ENCODE data around the gene A2M. TPM values are rescaled to one million over a fixed set of nuclear protein-coding genes. Genes with fewer than 3 reads are reported as not detected.

The A2M gene
- total RNA-seq, 1 donor, result not detected

DNA sequence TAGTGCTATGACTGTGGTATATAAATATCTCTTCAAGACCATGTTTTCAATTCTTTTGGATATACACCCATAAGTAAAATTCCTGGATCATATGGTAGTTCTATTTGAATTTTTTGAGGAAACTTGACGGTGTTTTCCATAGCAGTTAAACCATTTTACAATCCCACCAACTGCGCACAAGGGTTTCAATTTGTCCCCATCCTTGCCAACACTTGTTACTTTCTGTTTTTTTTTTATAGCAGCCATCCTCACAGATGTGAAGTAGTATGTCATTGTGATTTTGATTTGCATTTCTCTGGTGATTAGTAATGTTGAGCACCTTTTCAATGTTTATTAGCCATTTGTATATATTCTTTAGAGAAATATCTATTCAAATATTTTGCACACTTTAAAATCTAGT lies 14.5 kb upstream of the A2M start:
- Histone ChIP-seq H3K4me3 (ENCODE audit: low read length) (no peak overlapping the region), H3K4me1 (ENCODE audit: insufficient read depth, low read length) (no peaks in the 10 kb centered on the region), H3K27me3 (ENCODE audit: insufficient read depth, low read length) (no peaks in the 10 kb centered on the region), H3K9me3 (ENCODE audit: low read depth, low read length) (no peaks in the 10 kb centered on the region)

DNA sequence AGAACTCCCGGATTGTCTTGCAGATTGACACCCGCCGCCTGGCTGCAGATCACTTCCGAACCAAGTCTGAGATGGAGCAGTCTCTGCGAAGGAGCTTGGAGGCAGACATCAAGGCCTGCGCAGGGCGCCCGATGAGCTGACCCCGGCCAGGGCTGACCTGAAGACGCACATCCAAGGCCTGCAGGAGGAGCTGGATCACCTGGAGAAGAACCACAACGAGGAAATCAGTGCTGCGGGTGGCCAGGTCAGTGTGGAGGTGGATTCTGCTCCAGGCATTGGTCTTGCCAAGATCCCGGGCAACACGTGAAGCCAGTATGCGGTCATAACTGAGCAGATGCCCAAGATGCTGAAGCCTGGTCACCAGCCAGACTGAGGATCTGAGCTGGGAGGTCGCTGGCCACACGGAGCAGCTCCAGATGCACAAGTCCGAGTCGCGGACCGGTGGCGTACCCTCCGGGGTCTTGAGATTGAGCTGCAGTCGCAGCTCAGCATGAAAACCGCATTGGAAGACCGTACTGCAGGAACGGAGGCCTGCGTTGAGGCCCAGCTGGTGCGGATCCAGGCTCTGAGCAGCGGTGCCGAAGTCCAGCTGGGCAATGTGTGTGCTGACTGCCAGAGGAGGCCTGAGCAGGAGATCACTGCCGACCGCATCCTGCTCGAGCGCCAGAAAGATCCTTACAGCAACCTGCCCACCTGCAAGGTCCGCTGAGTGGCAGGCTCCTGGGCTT lies 12.4 kb upstream of the A2M start:
- Histone ChIP-seq H3K4me1 (ENCODE audit: insufficient read depth, low read length) (no peaks in the 10 kb centered on the region), H3K4me3 (ENCODE audit: low read length) (no peak overlapping the region), H3K27me3 (ENCODE audit: insufficient read depth, low read length) (no peaks in the 10 kb centered on the region), H3K9me3 (ENCODE audit: low read depth, low read length) (no peaks in the 10 kb centered on the region)

DNA sequence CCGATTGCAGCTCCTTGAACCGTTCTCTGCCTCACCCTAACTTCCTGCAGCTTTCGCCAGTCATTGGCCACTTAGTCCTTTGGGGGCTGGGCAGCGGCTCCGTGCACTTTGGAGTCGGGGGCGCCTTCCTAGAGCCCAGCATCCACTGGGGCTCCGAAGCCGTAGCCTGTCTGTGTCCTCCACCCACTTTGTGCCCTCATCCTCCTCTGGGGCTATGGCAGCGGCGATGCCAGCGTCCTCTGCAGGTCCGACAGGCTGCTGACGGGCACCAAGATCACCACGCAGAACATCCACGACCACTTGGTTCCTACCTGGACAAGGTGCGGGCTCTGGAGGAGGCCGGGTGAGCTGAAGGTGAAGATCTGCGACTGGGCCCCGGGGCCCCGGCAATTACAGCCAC lies 11.8 kb upstream of the A2M start:
- Histone ChIP-seq H3K27me3 (ENCODE audit: insufficient read depth, low read length) (no peaks in the 10 kb centered on the region), H3K4me1 (ENCODE audit: insufficient read depth, low read length) (no peaks in the 10 kb centered on the region), H3K4me3 (ENCODE audit: low read length) (no peak overlapping the region), H3K9me3 (ENCODE audit: low read depth, low read length) (no peaks in the 10 kb centered on the region)

DNA sequence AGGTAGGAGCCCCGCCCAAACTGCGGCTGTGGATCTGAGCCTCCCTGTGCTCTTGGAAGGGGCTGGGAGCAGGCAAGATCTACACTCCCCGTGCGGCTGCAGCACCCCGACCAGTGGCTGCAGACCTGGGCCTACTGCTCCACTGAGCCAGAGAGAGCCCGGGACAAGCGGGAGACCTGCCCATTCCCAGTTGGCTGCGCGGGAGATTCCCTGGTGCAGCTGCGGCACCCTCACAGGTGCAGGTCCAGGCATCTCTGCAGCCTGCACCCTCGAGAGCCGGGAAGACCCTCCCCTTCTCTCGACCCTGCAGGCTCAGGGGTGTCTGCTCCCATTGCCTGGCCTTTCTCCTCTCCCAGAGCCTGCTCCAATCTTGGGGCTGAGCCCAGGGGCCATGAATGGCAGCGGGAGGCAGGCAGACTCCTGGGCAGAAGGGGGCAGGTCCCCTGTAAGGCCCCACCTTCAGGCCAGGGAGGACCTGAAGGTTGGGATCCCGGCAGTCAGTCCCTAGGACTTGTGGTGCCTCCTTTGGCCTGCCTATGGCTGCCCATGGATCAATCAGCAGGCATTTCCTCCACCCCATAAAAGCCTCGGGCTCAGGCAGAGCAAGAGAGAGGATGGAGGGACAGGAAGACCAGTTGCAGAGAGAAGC lies 8.8 kb upstream of the A2M start:
- no peaks in the 10 kb centered on the region for H3K4me1 ChIP-seq (ENCODE audit: insufficient read depth, low read length)
- H3K27me3 ChIP-seq (ENCODE audit: insufficient read depth, low read length), result no peaks in the 10 kb centered on the region
- no peaks in the 10 kb centered on the region for H3K9me3 ChIP-seq (ENCODE audit: low read depth, low read length)
- H3K4me3 ChIP-seq (ENCODE audit: low read length), result no peak overlapping the region

DNA sequence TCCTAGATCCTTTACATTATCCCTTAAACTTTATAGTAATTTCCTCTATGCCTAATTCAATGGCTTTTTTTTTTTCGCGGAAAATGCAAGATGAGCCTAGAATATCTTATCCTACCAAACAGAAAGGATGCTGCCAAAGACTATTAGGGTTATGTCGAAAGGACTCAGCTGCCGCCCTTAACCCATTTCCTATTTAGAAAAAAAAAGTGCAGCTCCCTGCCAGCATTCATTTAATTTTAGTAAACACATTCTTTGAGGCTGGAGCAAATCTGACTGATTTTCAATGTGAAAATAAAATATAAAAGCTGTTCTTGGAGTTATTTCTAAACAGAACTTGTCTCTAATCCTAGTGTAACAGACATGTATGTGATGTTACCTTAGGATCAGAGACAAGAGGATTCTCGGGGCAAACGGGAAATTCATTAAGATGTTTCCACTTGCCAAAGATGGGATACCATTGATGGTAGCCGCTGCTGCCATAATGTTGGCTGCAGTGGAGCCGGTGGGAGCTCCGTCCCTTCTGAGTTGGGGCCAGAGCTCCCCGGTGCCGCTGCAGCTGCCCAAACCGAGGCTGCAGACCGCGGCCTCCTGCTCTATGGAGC lies 8.2 kb upstream of the A2M start:
- Histone ChIP-seq H3K9me3 (ENCODE audit: low read depth, low read length) (no peaks in the 10 kb centered on the region), H3K4me3 (ENCODE audit: low read length) (no peak overlapping the region), H3K4me1 (ENCODE audit: insufficient read depth, low read length) (peaks cover 1% of the 10 kb centered on the region), H3K27me3 (ENCODE audit: insufficient read depth, low read length) (no peaks in the 10 kb centered on the region)

DNA sequence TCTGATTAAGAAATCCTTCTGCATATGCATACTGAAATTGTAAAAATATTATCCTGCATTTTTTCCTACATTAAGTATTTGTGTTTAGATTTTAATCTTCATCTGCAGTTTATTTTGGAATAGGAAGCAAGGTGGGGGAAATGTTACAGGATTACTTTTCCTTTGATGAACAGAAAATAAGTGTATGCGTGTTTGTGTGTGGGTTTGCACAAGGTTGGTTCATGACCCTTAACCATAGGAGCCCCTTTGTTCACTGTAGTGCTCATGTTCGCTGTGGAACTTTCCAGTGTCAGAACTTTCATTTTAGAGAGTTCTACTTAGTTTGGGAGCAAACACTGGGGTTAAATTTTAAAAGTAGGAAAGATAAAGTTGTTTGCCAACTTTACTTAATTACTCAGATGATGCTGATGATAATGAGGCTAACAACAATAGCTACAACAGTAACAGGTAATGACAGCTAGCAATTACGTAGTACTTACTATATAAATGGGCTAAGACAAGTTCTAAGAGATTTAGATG lies 6.4 kb upstream of the A2M start:
- no peak overlapping the region for H3K4me3 ChIP-seq (ENCODE audit: low read length)
- no peaks in the 10 kb centered on the region for H3K27me3 ChIP-seq (ENCODE audit: insufficient read depth, low read length)
- H3K4me1 ChIP-seq (ENCODE audit: insufficient read depth, low read length), result peaks cover 12% of the 10 kb centered on the region
- H3K9me3 ChIP-seq (ENCODE audit: low read depth, low read length), result no peaks in the 10 kb centered on the region

DNA sequence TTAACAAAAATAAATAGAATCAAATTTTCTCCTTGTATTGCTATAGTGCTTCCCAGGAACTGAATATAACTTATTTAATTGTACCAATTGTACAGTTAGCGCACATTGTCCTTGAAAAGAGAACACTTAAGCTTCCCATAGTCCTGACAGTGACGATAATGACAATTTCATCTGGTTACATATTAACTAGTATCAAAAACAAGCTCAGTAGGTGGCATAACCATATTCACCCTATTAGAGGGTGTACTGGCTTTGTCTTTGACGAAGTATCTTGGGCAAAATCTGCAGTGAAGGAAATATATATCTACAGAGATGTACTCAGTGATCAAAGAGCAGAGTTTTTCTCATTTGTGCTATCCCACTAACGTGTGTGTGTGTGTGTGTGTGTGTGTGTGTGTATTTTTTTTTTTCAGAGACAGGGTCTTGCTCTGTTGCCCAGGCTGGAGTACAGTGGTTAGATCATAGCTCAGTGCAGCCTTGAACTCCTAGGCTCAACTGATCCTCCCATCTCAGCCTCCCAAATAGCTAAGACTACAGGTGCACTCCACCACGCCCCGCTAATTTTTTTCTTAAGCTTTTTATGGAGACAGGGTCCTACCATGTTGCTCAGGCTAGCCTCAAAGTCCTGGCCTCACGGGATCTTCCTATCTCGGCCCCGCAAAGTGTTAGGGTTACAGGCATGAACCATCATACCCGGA lies 4.9 kb upstream of the A2M start:
- Histone ChIP-seq H3K4me1 (ENCODE audit: insufficient read depth, low read length) (peaks cover 27% of the 10 kb centered on the region), H3K9me3 (ENCODE audit: low read depth, low read length) (no peaks in the 10 kb centered on the region), H3K27me3 (ENCODE audit: insufficient read depth, low read length) (no peaks in the 10 kb centered on the region), H3K4me3 (ENCODE audit: low read length) (no peak overlapping the region)

DNA sequence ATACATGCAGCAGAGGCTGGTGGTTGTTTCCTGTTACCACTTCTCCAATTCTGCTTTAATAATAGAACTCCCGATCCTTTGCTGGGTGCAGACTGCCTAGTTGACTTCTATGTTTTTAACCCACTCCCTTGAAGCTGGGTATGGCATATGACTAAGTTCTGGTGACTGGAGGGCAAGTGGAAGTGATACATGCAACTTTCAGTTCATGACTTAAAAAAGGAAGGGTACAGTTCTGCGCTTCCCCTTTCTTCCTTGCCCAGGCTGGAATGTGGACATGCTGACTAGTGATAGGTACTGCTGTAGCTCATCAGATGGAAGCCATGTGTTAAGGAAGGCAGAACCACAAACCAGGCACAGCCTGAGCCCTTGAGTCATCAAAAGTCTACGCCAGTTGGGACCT lies 2.4 kb upstream of the A2M start:
- Histone ChIP-seq H3K9me3 (ENCODE audit: low read depth, low read length) (no peaks in the 10 kb centered on the region), H3K4me3 (ENCODE audit: low read length) (no peak overlapping the region), H3K4me1 (ENCODE audit: insufficient read depth, low read length) (peaks cover 30% of the 10 kb centered on the region), H3K27me3 (ENCODE audit: insufficient read depth, low read length) (no peaks in the 10 kb centered on the region)

DNA sequence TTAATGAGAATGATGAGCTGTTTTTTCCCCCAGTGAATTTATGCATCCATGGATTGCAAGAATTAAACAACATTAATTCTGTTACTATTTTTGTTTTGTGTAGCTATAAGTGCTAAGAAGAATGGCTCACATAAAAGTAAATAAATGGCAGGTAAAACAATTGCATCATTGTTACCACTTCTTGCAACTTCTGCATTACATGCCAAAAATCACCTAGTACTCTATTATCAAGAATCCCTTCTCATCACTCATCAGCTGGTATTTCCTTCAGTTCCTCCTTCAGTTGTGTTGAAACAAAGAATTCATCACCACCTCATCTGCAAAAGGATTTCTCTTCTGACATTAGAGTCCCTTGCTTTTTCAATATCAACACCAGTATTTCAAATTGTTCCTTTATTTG lies 773 bp downstream of the A2M start:
- Histone ChIP-seq H3K4me3 (ENCODE audit: low read length) (no peak overlapping the region), H3K4me1 (ENCODE audit: insufficient read depth, low read length) (peaks cover 30% of the 10 kb centered on the region)

DNA sequence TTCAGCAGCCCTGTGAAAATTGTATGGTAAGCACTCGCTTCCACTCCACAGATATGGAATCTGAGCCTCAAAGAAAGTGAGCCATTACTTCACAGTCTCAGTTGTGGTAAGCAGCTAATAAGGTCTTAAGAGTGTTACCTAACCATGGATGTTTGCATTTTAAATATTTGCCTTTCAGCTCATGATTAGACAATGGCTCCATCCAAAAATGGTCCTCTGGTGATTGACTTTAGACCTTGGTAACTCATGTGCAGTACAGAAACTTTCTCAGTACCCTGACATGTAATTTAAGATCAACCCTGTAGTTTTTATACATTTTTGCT lies 1.8 kb downstream of the A2M start:
- Histone ChIP-seq H3K27me3 (ENCODE audit: insufficient read depth, low read length) (no peaks in the 10 kb centered on the region), H3K4me1 (ENCODE audit: insufficient read depth, low read length) (peaks cover 30% of the 10 kb centered on the region), H3K4me3 (ENCODE audit: low read length) (no peak overlapping the region), H3K9me3 (ENCODE audit: low read depth, low read length) (no peaks in the 10 kb centered on the region)

More for the DNA sequence above, 773 bp downstream of the A2M start:
- Histone ChIP-seq H3K27me3 (ENCODE audit: insufficient read depth, low read length) (no peaks in the 10 kb centered on the region), H3K9me3 (ENCODE audit: low read depth, low read length) (no peaks in the 10 kb centered on the region)

DNA sequence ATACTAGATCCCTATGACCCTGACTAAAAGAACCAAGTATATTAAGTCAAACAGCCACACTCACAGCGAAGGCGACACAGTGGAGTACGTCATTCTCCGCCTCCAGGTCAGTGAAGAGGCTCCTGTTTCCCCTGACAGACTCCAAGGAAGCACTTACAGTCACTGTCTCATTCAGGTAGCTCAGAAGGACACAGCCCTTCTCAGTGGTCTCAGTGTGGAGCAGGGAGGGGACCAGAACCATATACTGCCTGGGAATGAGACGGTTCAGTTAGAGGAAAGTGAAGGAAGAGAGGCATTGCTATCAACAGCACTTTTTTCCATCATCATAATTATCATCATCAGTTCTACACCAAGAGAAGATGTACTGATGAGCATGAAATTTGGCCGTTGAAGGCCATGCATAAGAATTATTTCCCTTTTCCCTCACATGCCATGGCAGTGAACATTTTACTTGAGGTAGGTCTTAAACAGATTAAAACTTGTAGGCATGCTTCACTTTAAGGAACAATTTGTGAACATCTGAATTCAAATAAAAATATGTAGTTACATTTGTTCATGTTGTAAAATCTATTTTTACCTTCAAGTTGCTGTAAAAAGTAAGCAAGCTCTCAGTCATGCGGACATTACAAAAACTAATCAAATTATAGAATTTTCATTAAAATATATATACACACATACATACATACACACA lies 2.3 kb downstream of the A2M start:
- H3K4me3 ChIP-seq (ENCODE audit: low read length), result no peak overlapping the region
- H3K9me3 ChIP-seq (ENCODE audit: low read depth, low read length), result no peaks in the 10 kb centered on the region
- H3K27me3 ChIP-seq (ENCODE audit: insufficient read depth, low read length), result no peaks in the 10 kb centered on the region
- H3K4me1 ChIP-seq (ENCODE audit: insufficient read depth, low read length), result peaks cover 24% of the 10 kb centered on the region

DNA sequence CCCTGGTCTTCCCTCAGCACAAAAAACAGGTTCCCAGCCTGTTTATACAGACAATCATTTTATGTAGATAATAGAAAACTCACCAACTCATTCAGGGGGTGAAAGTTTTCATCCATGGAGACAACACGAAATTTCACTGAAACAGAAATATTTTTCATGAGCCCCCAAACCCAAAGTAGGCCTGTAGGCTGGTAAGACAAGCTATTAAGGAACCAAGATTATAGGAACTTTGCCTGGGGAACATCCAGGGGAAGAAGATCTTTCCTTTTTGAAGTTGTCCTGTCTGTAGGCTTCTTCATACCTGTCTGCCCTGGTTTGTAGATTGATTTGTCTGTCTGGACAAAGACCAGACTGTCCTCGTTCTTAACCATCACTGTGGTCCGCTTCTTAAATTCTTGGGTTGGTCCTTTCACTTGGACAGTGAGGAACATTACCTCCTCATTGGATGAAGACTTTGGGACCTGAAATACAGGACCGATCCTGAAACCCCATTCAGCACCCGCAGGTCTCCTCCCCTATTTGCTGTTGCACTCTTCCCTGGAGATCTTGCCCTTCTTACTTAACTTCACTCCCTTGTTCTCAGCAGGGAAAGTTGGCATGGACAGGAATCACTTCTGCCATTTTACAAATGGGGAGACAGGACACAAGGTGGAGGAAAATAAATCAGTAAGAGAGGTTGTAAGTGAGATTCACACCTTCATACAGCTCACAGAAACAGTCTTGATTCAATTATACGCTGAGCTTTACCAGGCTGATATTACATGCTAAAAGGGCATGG lies 3.5 kb downstream of the A2M start:
- Histone ChIP-seq H3K9me3 (ENCODE audit: low read depth, low read length) (no peaks in the 10 kb centered on the region), H3K27me3 (ENCODE audit: insufficient read depth, low read length) (no peaks in the 10 kb centered on the region), H3K4me3 (ENCODE audit: low read length) (no peak overlapping the region), H3K4me1 (ENCODE audit: insufficient read depth, low read length) (peaks cover 19% of the 10 kb centered on the region)

DNA sequence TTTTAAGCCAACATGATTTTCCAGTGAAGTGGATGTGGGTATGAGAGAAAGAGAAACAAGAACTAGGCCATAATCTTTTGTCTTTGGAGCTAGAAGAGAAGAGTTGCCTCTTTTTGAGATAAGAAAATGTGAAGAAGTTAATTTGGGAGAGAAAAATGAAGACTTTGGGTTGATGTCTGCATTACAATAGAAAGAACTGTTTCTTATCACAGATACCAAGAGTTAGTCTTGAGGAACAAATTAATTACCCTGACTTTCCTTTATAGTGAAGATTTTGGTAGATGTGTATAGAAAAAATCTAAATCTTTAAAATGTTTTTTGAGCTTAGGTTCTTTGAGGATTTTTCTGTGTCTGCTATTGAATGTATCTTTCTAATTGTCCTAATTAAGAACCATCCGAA lies 4.2 kb downstream of the A2M start:
- H3K9me3 ChIP-seq (ENCODE audit: low read depth, low read length), result no peaks in the 10 kb centered on the region
- no peak overlapping the region for H3K4me3 ChIP-seq (ENCODE audit: low read length)

DNA sequence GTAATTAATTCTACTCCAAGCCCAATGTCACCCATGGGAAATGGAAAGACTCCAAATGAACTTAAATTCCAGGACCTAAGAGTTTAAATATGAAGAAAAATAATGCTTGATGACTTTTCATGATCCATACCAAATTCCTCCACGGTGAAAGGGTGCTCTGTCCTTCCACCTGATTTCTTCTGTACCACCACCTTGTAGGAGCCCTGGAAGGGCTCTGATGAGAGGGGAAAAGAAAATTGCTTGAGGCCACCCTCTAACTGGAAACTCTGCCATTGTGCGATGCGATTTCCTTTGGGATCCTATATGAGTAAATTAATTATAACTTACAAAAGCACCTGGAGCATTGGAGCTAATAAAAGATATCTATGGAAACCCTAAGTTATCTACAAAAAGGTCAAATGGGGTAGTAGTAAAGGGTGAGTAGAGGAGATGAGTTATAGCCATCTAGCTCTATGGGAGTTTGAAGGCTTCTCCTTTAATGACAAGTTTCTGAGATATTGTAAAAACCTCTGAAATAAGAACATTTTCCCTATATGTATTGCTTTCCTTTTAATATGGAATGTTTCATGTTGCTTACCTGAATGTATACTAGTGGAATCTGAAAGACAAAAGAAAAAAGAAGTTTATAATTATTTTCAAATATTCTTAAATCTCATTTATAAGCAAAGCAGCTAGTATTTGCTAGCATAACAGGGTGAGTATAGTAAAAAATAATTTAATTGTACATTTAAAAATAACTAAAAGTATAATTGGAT lies 5.8 kb downstream of the A2M start:
- no peaks in the 10 kb centered on the region for H3K4me1 ChIP-seq (ENCODE audit: insufficient read depth, low read length)
- no peaks in the 10 kb centered on the region for H3K9me3 ChIP-seq (ENCODE audit: low read depth, low read length)
- H3K4me3 ChIP-seq (ENCODE audit: low read length), result no peak overlapping the region
- H3K27me3 ChIP-seq (ENCODE audit: insufficient read depth, low read length), result no peaks in the 10 kb centered on the region

More for the DNA sequence above, 4.2 kb downstream of the A2M start:
- Histone ChIP-seq H3K4me1 (ENCODE audit: insufficient read depth, low read length) (peaks cover 12% of the 10 kb centered on the region), H3K27me3 (ENCODE audit: insufficient read depth, low read length) (no peaks in the 10 kb centered on the region)
